Endothelial cell of umbilical vein (primary cell): ENCODE measurements around the gene EEF1AKMT3. TPM values are rescaled to one million over a fixed set of nuclear protein-coding genes. Genes with fewer than 3 reads are reported as not detected.

Experiments
- BruUV-seq: library from RNA; stranded (reverse); fragments of 400-500 nt; replicated peaks from 2 replicates; lab custom pipeline; 2021; lab: Mats Ljungman, UMichigan
- CTCF ChIA-PET: fragments of 300-600, 350-600 bp; sonication (Branson Sonifier 250); formaldehyde crosslinking; loops from one replicate; lab custom pipeline; 2021; ENCODE audit warnings: antibody characterized with exemption, inconsistent platforms; lab: Charles Lee
- POLR2A ChIA-PET: fragments of 300-600, 350-600 bp; sonication (Branson Sonifier 250); formaldehyde crosslinking; loops from one replicate; lab custom pipeline; 2021; ENCODE audit warnings: antibody characterized with exemption, inconsistent platforms; lab: Charles Lee
- DNase-seq: peaks from one replicate; pipeline ENCODE4 v3.0.0-alpha.2; 2011; ENCODE audit warnings: low read depth, low spot score
- FAIRE-seq: peaks from 2 replicates; lab custom pipeline; 2011; peaks lifted over from hg19 to GRCh38; lab: Jason Lieb, UNC
- H2AFZ ChIP-seq: 2 replicates; pipeline ENCODE4 v1.6.0; 2012; ENCODE audit warnings: low read depth, low read length, control low read depth, inconsistent platforms
- H3K27ac ChIP-seq: 2 replicates; pipeline ENCODE4 v1.5.1; 2011; ENCODE audit warnings: low read depth, mild to moderate bottlenecking, control low read depth, low read length, moderate library complexity; ENCODE audit not compliant: insufficient read depth
- H3K27me3 ChIP-seq, 2 experiments: 2 replicates each; pipeline versions ENCODE4 v1.6.0 to v1.6.1; 2011; ENCODE audit warnings: low read length in 2 of 2, mixed read lengths in 1 of 2; ENCODE audit not compliant: control insufficient read depth in 2 of 2, insufficient read depth in 2 of 2
- H3K36me3 ChIP-seq, 2 experiments: 2 replicates in 1 of 2; 3 replicates in 1 of 2; pipeline ENCODE4 v1.5.1; 2011; ENCODE audit warnings: low read length in 2 of 2, mild to moderate bottlenecking in 1 of 2, moderate library complexity in 1 of 2; ENCODE audit not compliant: control insufficient read depth in 2 of 2, insufficient read depth in 2 of 2; ENCODE audit errors: extremely low read depth in 1 of 2
- H3K4me1 ChIP-seq: 3 replicates; pipeline ENCODE4 v1.5.1; 2011; ENCODE audit warnings: mild to moderate bottlenecking, low read length; ENCODE audit not compliant: control insufficient read depth, insufficient read depth; ENCODE audit errors: extremely low read depth
- H3K4me2 ChIP-seq: 2 replicates; pipeline ENCODE4 v1.6.1; 2011; ENCODE audit warnings: low read length, control low read depth, mixed read lengths; ENCODE audit not compliant: insufficient read depth
- H3K4me3 ChIP-seq, 3 experiments: fragments of 200-600 bp in 1 of 3; sonication (generic), shearing (Covaris generic) in 1 of 3; replicated peaks in 1 of 3; 2 replicates each; pipeline ENCODE4 v1.5.1; 2011 to 2016; ENCODE audit warnings: control low read depth in 3 of 3, low read length in 3 of 3, mild to moderate bottlenecking in 2 of 3, inconsistent platforms in 1 of 3, low read depth in 1 of 3, moderate library complexity in 1 of 3; ENCODE audit not compliant: insufficient read depth in 1 of 3
- H3K79me2 ChIP-seq: 2 replicates; pipeline ENCODE4 v1.6.0; 2012; ENCODE audit warnings: low read length, inconsistent platforms; ENCODE audit not compliant: control insufficient read depth, insufficient read depth
- H3K9ac ChIP-seq: replicated peaks from 2 replicates; pipeline ENCODE3; 2011; ENCODE audit warnings: low read length, control low read depth; ENCODE audit not compliant: insufficient read depth; ENCODE audit errors: extremely low read depth
- H3K9me1 ChIP-seq: replicated peaks from 3 replicates; pipeline ENCODE4 v1.6.0; 2011; ENCODE audit warnings: mild to moderate bottlenecking, low read length; ENCODE audit not compliant: control insufficient read depth, insufficient read depth; ENCODE audit errors: extremely low read depth
- H3K9me3 ChIP-seq: replicated peaks from 2 replicates; pipeline ENCODE4 v1.5.1; 2012; ENCODE audit warnings: low read length, inconsistent platforms; ENCODE audit not compliant: control insufficient read depth, insufficient read depth
- H4K20me1 ChIP-seq: replicated peaks from 2 replicates; pipeline ENCODE3; 2011; ENCODE audit warnings: mild to moderate bottlenecking, low read length; ENCODE audit not compliant: control insufficient read depth, insufficient read depth; ENCODE audit errors: extremely low read depth
- CTCF ChIP-seq, 2 donors: IDR thresholded peaks; 1 replicate in 1 of 2; 2 replicates in 1 of 2; pipeline ENCODE4 v1.5.1; 2011; ENCODE audit warnings: low read length in 2 of 2, mild to moderate bottlenecking in 2 of 2, moderate library complexity in 2 of 2, control low read depth in 1 of 2, inconsistent platforms in 1 of 2, low read depth in 1 of 2; ENCODE audit not compliant: insufficient read depth in 1 of 2; ENCODE audit errors: extremely low read depth in 1 of 2
- EZH2 ChIP-seq: IDR thresholded peaks from 2 replicates; pipeline ENCODE4 v1.6.1; 2012; ENCODE audit warnings: borderline replicate concordance, low read depth, mild to moderate bottlenecking, moderate library complexity, low read length, inconsistent platforms; ENCODE audit not compliant: severe bottlenecking
- FOS ChIP-seq: IDR thresholded peaks from 2 replicates; pipeline ENCODE4 v1.6.1; 2011; ENCODE audit warnings: mild to moderate bottlenecking, low read length, moderate library complexity, borderline replicate concordance; ENCODE audit not compliant: insufficient read depth
- GATA2 ChIP-seq: IDR thresholded peaks from 2 replicates; pipeline ENCODE4 v1.7.0; 2011; ENCODE audit warnings: low read depth, mild to moderate bottlenecking, moderate library complexity, mixed read lengths, low read length; ENCODE audit not compliant: insufficient read length, insufficient read depth
- JUN ChIP-seq: IDR thresholded peaks from 2 replicates; pipeline ENCODE4 v1.6.1; 2011; ENCODE audit warnings: borderline replicate concordance, low read depth; ENCODE audit not compliant: insufficient read length, insufficient read depth
- MAX ChIP-seq: IDR thresholded peaks from 2 replicates; pipeline ENCODE4 v1.6.1; 2011; ENCODE audit not compliant: insufficient read depth, insufficient read length
- MYC ChIP-seq: IDR thresholded peaks from one replicate; pipeline ENCODE4 v1.6.1; 2011; ENCODE audit warnings: mild to moderate bottlenecking, low read depth, low read length
- POLR2A ChIP-seq: IDR thresholded peaks from 2 replicates; pipeline ENCODE4 v1.6.1; 2012; ENCODE audit warnings: low read depth, mild to moderate bottlenecking, control low read depth, low read length
- POLR2AphosphoS5 ChIP-seq: IDR thresholded peaks from 2 replicates; pipeline ENCODE4 v1.6.1; 2012; ENCODE audit warnings: low read depth, mild to moderate bottlenecking, control low read depth, low read length, moderate library complexity; ENCODE audit not compliant: insufficient read depth
- dilution Hi-C: fragments of 300-500 bp; cut with MboI; formaldehyde crosslinking; loops from one replicate; pipeline ENCODE4 v1.15.0; 2019; ENCODE audit warnings: low sequenced_read_pairs; ENCODE audit not compliant: extremely low pct_ligation_motif_present
- intact Hi-C: fragments of 100-400 bp; cut with micrococcal nuclease; formaldehyde crosslinking; loops from one replicate; pipeline ENCODE4 v1.10.0; 2022
- polyA plus RNA-seq, 4 experiments: library from polyadenylated mRNA; depleted of rRNA in 3 of 4; stranded (reverse) in 3 of 4; unstranded in 1 of 4; fragments of >200 nt; gene quantifications; 2 replicates each; pipeline versions ENCODE4 v1.2.1 to v1.2.3, GENCODE V29; 2011 to 2012; ENCODE audit warnings: missing spikeins in 1 of 4
- total RNA-seq: library from RNA; stranded (reverse); gene quantifications from 2 replicates; pipeline ENCODE4 v1.2.3, GENCODE V29; 2021

Gene EEF1AKMT3
- total and polyA plus RNA-seq, 2 donors (not counting 3 experiments of a cell fraction or from before 2014, with no cell fraction given) = 7.9 to 8.8 TPM

DNA sequence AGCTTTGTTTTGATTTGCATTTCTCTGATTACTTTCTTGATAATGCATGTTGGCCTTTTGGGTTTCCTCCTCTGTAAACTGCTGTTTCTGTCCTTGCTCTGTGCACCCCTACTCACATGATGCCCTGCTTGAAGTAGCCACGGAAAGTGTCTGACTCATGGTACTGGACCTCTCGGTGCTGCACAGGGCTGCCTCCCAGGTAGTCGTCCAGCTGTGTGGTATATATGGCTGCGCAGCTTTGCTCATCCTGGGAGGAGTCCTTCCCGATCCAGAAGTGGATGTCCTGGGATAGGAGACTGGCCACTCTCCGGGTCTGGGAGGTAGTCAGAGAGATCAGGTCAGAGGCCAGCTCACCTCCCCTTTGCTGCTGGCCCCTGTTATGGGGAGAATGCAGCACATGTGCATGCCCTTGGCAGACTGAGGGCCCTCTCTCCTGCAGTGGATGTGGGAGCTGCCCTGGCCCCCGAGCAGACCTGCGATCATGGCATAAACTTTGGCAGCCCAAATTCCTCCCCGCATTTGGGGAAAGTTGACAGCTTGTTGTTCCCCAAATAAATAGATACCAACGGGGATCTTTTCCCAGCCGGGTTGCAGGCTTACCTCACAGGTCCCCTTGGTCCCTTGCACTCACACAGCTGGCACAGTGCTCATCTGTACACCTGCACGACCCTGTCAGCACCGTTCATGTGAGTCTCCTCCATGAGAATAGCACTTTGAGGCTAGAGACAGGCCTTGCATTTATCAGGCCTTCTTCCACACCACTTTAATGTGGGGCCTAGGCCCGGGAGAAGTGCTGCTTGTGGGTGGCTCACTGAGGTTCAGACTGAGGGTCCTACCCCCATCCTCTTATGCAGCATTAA lies 40.9 kb downstream of the EEF1AKMT3 start:
- Histone ChIP-seq H3K9me3 (no peaks in the 10 kb centered on the region), H3K4me2 (no peak overlapping the region), H3K4me1 (no peaks in the 10 kb centered on the region), H3K9ac (no peak overlapping the region), H3K9me1 (no peaks in the 10 kb centered on the region), H3K36me3 (peaks cover 0 to 4% of the 10 kb centered on the region in 2 experiments), H3K4me3 (no peak overlapping the region), H4K20me1 (no peaks in the 10 kb centered on the region), H2AFZ (no peak overlapping the region), H3K79me2 (no peaks in the 10 kb centered on the region), H3K27ac (no peak overlapping the region), H3K27me3 (no peaks in the 10 kb centered on the region)
- DNase-seq (no peak), FAIRE-seq (no peak)
- dilution Hi-C loops (no loop called here), intact Hi-C loops (no loop called here)
- BruUV-seq = no TSS peak
- POLR2A ChIA-PET = no interaction called here
- TF ChIP-seq FOS (no peak), MAX (no peak), EZH2 (no peak), GATA2 (no peak), MYC (no peak), POLR2A (no peak), JUN (no peak), POLR2AphosphoS5 (no peak), CTCF (IDR thresholded peaks at IDR 0.05; ENCODE audit: extremely low read depth in 1 of 2, insufficient read depth in 1 of 2, low read depth in 1 of 2, low read length in 2 of 2) (no peak)
- CTCF ChIA-PET = interaction anchor here (3.1 to 6.4 kb wide), 2 partner anchors 11 kb away, joined by 20 to 47 read pairs; no protein-coding TSS in a partner anchor
